GM13977 (cell line): ENCODE data around the gene TDRD1.

Experiments used
- DNase-seq: peaks from one replicate; pipeline ENCODE4 v3.0.0; 2012; ENCODE audit warnings: low spot score
- CTCF ChIP-seq: IDR thresholded peaks from 2 replicates; pipeline ENCODE4 v1.5.1; 2012; ENCODE audit warnings: mild to moderate bottlenecking, control low read depth; ENCODE audit not compliant: insufficient read depth; ENCODE audit errors: extremely low read depth, missing control alignments
- in situ Hi-C: fragments of 300-500 bp; cut with MboI; formaldehyde crosslinking; loops from one replicate; pipeline ENCODE4 v1.12.0; 2022; ENCODE audit warnings: low sequenced_read_pairs, low pct_unique_long_range_greater_than_20kb, mixed read lengths, inconsistent platforms; ENCODE audit not compliant: unreplicated experiment

TDRD1 gene

GRCh38 chr10:114281461-114281860 is 102.3 kb downstream of the TDRD1 start:
- in situ Hi-C loops, result no loop called here
- DNase-seq, result no peak
- no peak for TF ChIP-seq CTCF
